ENCODE measurements around the gene KAT7. TPM values are rescaled to one million over a fixed set of nuclear protein-coding genes. Genes with fewer than 3 reads are reported as not detected.

KAT7 gene
- total and polyA plus RNA-seq, 4 donors = 8.7 to 87.5 (median 35.7) TPM

DNA sequence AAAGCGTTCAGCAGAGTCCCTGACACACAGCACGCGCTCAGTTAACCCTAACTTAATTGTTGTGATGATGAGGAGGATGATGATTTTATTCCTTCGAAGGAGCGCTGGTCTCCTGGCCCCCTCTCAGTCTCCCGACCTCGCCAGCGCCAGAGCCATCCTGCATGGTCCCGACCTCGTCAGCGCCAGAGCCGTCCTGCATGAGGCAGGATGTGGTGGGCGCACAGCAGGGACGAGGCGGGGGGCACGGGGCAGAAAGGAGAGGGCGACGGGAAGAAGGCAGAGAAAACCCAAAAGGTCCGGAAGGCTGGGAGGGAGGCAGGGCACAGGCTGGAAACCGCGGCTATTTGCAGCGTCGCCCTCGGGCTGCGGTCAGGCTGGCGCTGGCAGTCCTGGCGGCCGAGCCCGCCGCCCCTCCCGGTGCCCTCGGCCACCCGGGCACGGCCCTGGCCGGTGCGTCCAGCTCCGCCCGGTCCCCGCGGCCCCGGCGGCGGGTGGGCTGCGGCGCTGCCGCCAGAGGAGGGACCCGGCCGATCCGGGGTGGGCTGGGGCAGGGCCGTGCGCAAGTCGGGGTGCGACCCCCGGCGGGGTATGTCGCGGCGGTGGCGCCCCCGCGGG is 62.4 kb downstream of the KAT7 start:
- WGBS, 2 donors = 1 to 2% methylated on average over 27 to 61 of the region's 61 CpGs
- Histone ChIP-seq H3K36me3 (ENCODE audit: control insufficient read depth in 4 of 4, insufficient read depth in 4 of 4, low read length in 4 of 4) (peaks cover 0 to 3% (median 0%) of the 10 kb centered on the region in 4 donors), H3K27me3 (ENCODE audit: control insufficient read depth in 3 of 3, insufficient read depth in 3 of 3, low read length in 2 of 3) (peaks cover 0 to 10% (median 5%) of the 10 kb centered on the region in 3 donors), H3K4me3 (peak overlapping the region; percentile 42), H3K27ac (ENCODE audit: low read depth in 1 of 2, low read length in 1 of 2) (peak overlapping the region in 1 of 2 donors; percentile 59), H3K4me1 (ENCODE audit: control insufficient read depth in 5 of 5, insufficient read depth in 5 of 5, low read length in 5 of 5) (peaks cover 0 to 10% (median under 1%) of the 10 kb centered on the region in 5 donors), H3K9ac (ENCODE audit: insufficient read depth in 1 of 2, low read length in 2 of 2) (no peak overlapping the region), H3K9me3 (ENCODE audit: control insufficient read depth in 4 of 4, insufficient read depth in 3 of 4, low read length in 3 of 4) (no peaks in the 10 kb centered on the region)
- TF ChIP-seq, protein P1, sequence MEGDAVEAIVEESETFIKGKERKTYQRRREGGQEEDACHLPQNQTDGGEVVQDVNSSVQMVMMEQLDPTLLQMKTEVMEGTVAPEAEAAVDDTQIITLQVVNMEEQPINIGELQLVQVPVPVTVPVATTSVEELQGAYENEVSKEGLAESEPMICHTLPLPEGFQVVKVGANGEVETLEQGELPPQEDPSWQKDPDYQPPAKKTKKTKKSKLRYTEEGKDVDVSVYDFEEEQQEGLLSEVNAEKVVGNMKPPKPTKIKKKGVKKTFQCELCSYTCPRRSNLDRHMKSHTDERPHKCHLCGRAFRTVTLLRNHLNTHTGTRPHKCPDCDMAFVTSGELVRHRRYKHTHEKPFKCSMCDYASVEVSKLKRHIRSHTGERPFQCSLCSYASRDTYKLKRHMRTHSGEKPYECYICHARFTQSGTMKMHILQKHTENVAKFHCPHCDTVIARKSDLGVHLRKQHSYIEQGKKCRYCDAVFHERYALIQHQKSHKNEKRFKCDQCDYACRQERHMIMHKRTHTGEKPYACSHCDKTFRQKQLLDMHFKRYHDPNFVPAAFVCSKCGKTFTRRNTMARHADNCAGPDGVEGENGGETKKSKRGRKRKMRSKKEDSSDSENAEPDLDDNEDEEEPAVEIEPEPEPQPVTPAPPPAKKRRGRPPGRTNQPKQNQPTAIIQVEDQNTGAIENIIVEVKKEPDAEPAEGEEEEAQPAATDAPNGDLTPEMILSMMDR (IDR thresholded peaks at IDR 0.05; ENCODE audit: control extremely low read depth, extremely low read depth) = no peak
- ATAC-seq (ENCODE audit: insufficient read depth, low FRiP score) (peak; percentile 45), DNase-seq (no peak)

DNA sequence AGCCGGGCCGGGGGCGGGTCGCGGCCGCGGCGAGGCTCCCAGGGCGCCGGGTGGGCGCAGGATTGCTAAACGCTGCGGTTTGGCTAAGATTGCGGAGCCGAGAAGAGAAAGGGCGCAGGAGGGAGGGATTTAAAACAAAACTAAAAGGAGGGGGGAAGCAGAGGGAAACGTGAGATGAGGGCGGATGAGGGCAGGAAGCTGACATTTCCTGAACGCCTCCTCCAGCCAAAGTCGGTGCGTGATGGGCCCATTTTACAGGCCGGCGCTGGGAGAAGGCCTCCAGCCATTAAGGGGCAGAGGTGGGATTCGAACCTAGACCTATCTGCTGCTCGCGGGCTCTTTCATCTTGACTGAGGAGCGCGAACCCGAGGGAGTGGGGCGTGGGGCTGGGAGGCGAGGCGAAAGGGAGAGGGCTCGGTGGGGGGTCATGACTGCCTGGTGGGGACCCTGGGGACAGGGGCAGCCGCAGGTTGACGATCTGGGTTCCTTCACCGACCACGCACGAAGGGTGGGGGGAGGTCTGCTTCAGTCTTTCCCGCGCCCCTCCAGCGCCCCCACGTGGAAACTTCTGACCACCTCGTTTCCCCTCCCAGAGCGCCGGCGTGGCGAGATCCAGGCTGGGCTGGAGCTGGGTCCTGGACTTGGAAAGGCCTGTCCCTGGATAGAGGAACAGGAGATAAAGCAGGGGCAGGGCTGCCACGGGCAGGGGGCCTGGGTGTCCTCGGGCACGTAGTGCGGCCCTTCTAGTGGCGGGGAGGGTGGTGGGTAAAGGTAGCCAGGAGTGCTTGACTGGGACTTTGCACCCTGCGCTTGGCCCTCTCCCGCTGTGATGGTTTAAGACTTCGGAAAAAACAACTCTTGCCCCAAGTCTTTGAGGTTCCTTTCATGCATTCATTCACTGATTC is 63.2 kb downstream of the KAT7 start:
- Histone ChIP-seq H3K9me3 (ENCODE audit: control insufficient read depth in 4 of 4, insufficient read depth in 3 of 4, low read length in 3 of 4) (no peaks in the 10 kb centered on the region), H3K9ac (ENCODE audit: insufficient read depth in 1 of 2, low read length in 2 of 2) (peak overlapping the region in 1 of 2 donors; percentile 11), H3K4me1 (ENCODE audit: control insufficient read depth in 5 of 5, insufficient read depth in 5 of 5, low read length in 5 of 5) (peaks cover 0 to 10% (median 0%) of the 10 kb centered on the region in 5 donors), H3K4me3 (peak overlapping the region; percentile 42), H3K27ac (ENCODE audit: low read depth in 1 of 2, low read length in 1 of 2) (peak overlapping the region in 1 of 2 donors; percentile 37), H3K27me3 (ENCODE audit: control insufficient read depth in 3 of 3, insufficient read depth in 3 of 3, low read length in 2 of 3) (peaks cover 0 to 11% (median 5%) of the 10 kb centered on the region in 3 donors), H3K36me3 (ENCODE audit: control insufficient read depth in 4 of 4, insufficient read depth in 4 of 4, low read length in 4 of 4) (peaks cover 0 to 3% (median 0%) of the 10 kb centered on the region in 4 donors)
- peak; percentile 21 for ATAC-seq (ENCODE audit: insufficient read depth, low FRiP score)
- 6 to 7% methylated on average over 55 of the region's 55 CpGs for WGBS, 2 donors
- TF ChIP-seq, protein P1 (IDR thresholded peaks at IDR 0.05; ENCODE audit: control extremely low read depth, extremely low read depth) = no peak
- DNase-seq = peak; percentile 70 to 78 (median 76)

DNA sequence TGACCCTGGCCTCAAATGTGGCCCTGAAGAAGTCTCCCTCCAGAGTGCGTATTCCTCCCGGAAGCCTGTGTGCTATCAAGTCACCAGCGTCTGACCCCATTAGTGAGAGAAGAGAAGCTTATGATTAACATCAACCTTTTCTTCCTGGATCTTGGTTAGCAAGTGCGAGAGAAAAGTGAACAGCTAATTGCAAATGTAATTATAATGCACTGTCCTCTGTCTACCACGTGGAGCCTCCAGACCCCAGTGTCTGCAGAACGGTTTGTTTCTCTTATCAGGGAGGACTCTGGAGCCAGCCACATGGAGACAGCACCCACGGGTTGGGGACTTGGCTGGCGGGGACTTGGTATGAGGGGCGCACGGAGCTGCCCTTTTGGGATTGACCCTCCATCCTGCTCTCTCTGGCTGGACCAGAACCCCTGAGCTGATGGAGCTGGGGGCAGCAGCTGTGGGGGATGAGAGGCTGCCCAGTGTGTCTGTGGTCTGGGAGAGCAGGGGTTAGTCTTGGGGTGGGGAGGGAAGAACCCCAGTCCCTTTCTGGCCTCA is 65.1 kb downstream of the KAT7 start:
- TF ChIP-seq, protein P1 (IDR thresholded peaks at IDR 0.05; ENCODE audit: control extremely low read depth, extremely low read depth) = no peak
- DNase-seq = no peak
- Histone ChIP-seq H3K9ac (ENCODE audit: insufficient read depth in 1 of 2, low read length in 2 of 2) (no peak overlapping the region), H3K4me3 (no peak overlapping the region), H3K36me3 (ENCODE audit: control insufficient read depth in 4 of 4, insufficient read depth in 4 of 4, low read length in 4 of 4) (no peaks in the 10 kb centered on the region), H3K4me1 (ENCODE audit: control insufficient read depth in 5 of 5, insufficient read depth in 5 of 5, low read length in 5 of 5) (peaks cover 0 to 10% (median 0%) of the 10 kb centered on the region in 5 donors), H3K27ac (ENCODE audit: low read depth in 1 of 2, low read length in 1 of 2) (no peak overlapping the region), H3K27me3 (ENCODE audit: control insufficient read depth in 3 of 3, insufficient read depth in 3 of 3, low read length in 2 of 3) (peaks cover 0 to 11% (median 5%) of the 10 kb centered on the region in 3 donors), H3K9me3 (ENCODE audit: control insufficient read depth in 4 of 4, insufficient read depth in 3 of 4, low read length in 3 of 4) (no peaks in the 10 kb centered on the region)
- WGBS, 2 donors = 77 to 82% methylated on average over 10 of the region's 10 CpGs
- no peak for ATAC-seq (ENCODE audit: insufficient read depth, low FRiP score)
